Ectodermal cell (in vitro differentiated cells): ENCODE data around the gene AGGF1.
"Not testable (repeated sequence)": the region's sequence is repeated elsewhere in the genome, so short reads cannot be mapped to it uniquely, and the experiment has no call there.

Source experiments
- H3K27ac ChIP-seq: 2 replicates; pipeline ENCODE4 v1.7.0; 2013; ENCODE audit warnings: mild to moderate bottlenecking, low read depth, low read length; ENCODE audit not compliant: insufficient read depth, poor library complexity, severe bottlenecking
- H3K27me3 ChIP-seq: 2 replicates; pipeline ENCODE4 v1.7.0; 2013; ENCODE audit warnings: mild to moderate bottlenecking, low read length; ENCODE audit not compliant: insufficient read depth, control insufficient read depth, poor library complexity, severe bottlenecking
- H3K36me3 ChIP-seq: one replicate; pipeline ENCODE4 v1.7.0; 2013; ENCODE audit warnings: low read length; ENCODE audit not compliant: control insufficient read depth, insufficient read depth
- H3K4me1 ChIP-seq: one replicate; pipeline ENCODE4 v1.7.0; 2013; ENCODE audit warnings: low read length; ENCODE audit not compliant: control insufficient read depth, insufficient read depth
- H3K4me3 ChIP-seq: 2 replicates; pipeline ENCODE4 v1.7.0; 2013; ENCODE audit warnings: low read depth, low read length, control low read depth; ENCODE audit not compliant: insufficient read depth
- H3K9me3 ChIP-seq: 2 replicates; pipeline ENCODE4 v1.7.0; 2013; ENCODE audit warnings: mild to moderate bottlenecking, low read length, moderate library complexity; ENCODE audit not compliant: control insufficient read depth
- WGBS, 2 experiments: methylation state at CpG; one replicate each; pipeline ENCODE4 v1.1.7; 2013; ENCODE audit warnings: missing lambda C conversion rate in 2 of 2; 5-methylcytosine and 5-hydroxymethylcytosine counted together

The AGGF1 gene

DNA sequence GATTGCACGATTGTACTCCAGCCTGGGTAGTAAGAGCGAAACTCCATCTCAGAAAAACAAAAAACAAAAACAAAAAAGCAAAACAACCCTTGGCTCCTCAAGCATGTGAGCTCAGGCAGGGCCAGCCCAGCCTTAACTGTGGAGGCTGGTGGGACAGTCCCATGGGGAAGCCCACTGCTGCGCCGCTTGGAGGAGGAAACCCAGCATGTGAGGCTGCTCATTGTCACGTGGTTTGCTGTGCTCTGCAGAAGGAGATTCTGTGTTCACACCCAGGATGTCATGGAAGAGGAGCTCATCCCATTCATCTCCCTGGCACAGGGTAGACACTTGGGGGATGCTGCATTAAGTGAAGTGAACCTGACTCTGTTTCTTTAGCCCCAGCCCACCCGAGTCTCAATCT is 52.9 kb downstream of the AGGF1 start:
- 95 to 97% methylated on average over 5 to 6 of the region's 6 CpGs for WGBS, 2 experiments
- Histone ChIP-seq H3K4me3 (no peak overlapping the region), H3K36me3 (peaks cover 4% of the 10 kb centered on the region), H3K27me3 (peaks cover 8% of the 10 kb centered on the region), H3K27ac (no peak overlapping the region), H3K4me1 (peaks cover 15% of the 10 kb centered on the region), H3K9me3 (no peaks in the 10 kb centered on the region)

GRCh38 chr5:77086368-77086688 is 56.1 kb downstream of the AGGF1 start:
- Histone ChIP-seq H3K4me1 (peaks cover 15% of the 10 kb centered on the region), H3K9me3 (no peaks in the 10 kb centered on the region), H3K4me3 (peak overlapping the region; percentile 72), H3K36me3 (peaks cover 4% of the 10 kb centered on the region), H3K27ac (peak overlapping the region; percentile 97), H3K27me3 (no peaks in the 10 kb centered on the region)
- WGBS, 2 experiments: 0% methylated on average over 6 of the region's 6 CpGs

DNA sequence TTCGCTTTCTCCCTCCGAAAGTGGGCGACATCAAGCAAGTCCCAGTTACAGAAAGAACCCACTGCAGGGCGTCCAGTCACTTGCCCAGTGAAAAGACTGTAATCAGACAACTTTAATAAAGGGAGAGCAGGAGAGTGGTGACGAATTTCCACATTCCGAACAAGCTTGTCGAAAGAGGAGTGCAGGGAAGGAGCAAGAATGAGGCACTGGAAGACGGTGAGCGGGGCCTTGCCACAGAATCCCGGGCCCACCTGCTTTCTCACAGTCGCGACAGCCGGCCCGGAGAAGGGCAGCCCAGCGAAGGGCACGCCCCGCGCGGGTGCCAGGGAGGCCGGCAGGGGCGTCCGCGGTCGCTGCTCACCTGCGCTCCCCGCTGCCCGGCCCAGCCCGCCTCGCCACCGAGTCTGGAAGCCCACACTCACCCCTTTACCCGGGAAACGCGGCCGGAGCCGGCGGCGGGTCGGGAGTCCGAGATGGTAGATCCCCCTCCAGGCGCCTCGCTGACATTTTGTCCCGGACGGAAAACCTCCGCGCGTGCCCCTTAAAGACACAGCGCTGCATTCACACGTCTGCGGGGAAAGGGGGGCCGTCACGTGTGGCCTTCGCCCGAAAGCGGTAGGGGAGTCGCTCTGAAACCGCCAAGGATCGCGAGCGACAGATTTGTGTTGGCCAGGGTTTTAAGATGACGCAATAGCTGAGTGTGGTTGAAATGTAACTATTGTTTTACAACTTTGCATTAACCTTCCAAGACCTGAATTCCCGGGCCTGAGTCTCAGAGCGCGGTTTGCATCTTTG is 56.7 kb downstream of the AGGF1 start, which contains the start of gene ZBED3:
TSS of gene ZBED3 (minus strand) at position 597 of the 795 bp plus-strand sequence. CDS start 9,407 bp downstream, outside the sequence.
- 0 to 1% methylated on average over 62 to 63 of the region's 63 CpGs for WGBS, 2 experiments
- peak within 1 kb of the TSS; percentile 72 for H3K4me3 ChIP-seq
- H3K9me3 ChIP-seq: no peaks in the 10 kb centered on the region
- H3K36me3 ChIP-seq: peaks cover 4% of the 10 kb centered on the region
- H3K4me1 ChIP-seq: peaks cover 15% of the 10 kb centered on the region
- H3K27me3 ChIP-seq: no peaks in the 10 kb centered on the region
- H3K27ac ChIP-seq: peak within 1 kb of the TSS; percentile 97

DNA sequence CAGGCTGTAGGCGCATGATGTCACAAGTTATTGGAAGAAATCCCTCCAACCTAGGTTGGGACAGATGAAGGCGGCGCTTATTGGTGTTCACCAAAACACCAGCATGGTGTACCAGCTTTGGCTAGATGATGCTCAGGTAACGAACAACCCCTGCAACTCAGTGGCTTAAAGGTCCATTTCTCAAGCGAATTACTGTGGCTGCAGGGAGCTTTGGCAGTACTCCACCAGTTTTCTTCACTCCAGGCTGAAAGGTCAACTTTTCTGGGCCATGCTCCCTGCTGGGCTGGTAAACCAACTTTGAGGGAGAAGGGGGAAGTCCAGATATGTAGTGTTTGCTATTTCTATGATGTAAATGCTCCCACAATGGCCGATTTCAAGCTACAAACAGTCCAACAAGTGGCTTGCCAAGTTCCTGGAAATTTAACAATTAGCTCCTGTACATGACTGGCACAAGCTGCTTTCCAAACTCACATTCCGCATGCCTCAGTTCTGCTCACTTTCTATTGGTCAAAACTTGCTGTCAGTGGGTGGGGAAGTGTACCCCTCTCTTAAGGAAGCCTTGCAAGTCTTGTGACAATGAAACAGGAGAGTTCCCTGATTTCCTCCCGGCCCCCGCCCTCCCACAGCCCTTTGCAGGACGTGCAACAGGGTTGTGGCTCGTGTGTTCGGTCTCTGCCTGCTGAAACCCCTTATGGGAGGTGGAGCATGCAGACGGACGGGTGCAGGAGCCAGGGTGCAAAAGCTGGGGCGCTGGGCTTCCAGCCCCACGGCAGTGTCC is 57.5 kb downstream of the AGGF1 start:
- 63 to 64% methylated on average over 16 of the region's 16 CpGs for WGBS, 2 experiments
- peaks cover 4% of the 10 kb centered on the region for H3K36me3 ChIP-seq
- no peaks in the 10 kb centered on the region for H3K9me3 ChIP-seq
- no peaks in the 10 kb centered on the region for H3K27me3 ChIP-seq
- H3K27ac ChIP-seq: peak overlapping the region; percentile 97
- H3K4me1 ChIP-seq: peaks cover 15% of the 10 kb centered on the region
- H3K4me3 ChIP-seq: peak overlapping the region; percentile 72

- H3K27ac ChIP-seq: no peak overlapping the region
- H3K36me3 ChIP-seq: no peaks in the 10 kb centered on the region
- H3K9me3 ChIP-seq: no peaks in the 10 kb centered on the region
- no peaks in the 10 kb centered on the region for H3K4me1 ChIP-seq
- no peak overlapping the region for H3K4me3 ChIP-seq
- H3K27me3 ChIP-seq: no peaks in the 10 kb centered on the region
- WGBS, 2 experiments: 91 to 93% methylated on average over 4 of the region's 4 CpGs
These were observed 65.0 kb downstream of the AGGF1 start for GRCh38 chr5:77095189-77095588.

GRCh38 chr5:77101298-77101697 is 71.1 kb downstream of the AGGF1 start:
- peaks cover 5% of the 10 kb centered on the region for H3K36me3 ChIP-seq
- H3K4me3 ChIP-seq: no peak overlapping the region
- no peaks in the 10 kb centered on the region for H3K9me3 ChIP-seq
- H3K27me3 ChIP-seq: no peaks in the 10 kb centered on the region
- no peaks in the 10 kb centered on the region for H3K4me1 ChIP-seq
- 96 to 98% methylated on average over 4 of the region's 4 CpGs for WGBS, 2 experiments
- no peak overlapping the region for H3K27ac ChIP-seq

DNA sequence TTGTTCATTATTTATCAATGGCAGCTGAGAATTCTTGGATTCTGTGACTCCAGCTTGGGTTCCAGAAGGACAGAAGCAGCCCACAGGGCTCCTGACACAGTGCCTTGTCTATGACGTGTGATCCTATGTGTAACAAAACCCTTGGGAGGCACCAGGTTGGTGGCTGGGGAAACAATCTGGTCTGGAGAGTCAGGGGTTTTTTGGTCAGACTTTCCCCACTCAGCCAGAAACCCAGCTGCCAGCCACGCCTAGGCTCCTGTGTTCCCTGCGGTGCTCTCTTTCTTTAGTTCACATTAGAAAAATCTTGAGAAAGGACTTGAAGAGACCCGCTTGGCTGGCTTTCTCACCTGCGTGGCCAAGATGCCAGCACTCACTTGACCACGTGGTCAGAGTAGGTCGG is 72.3 kb downstream of the AGGF1 start:
- Histone ChIP-seq H3K27me3 (no peaks in the 10 kb centered on the region), H3K9me3 (no peaks in the 10 kb centered on the region), H3K4me1 (no peaks in the 10 kb centered on the region), H3K36me3 (peaks cover 5% of the 10 kb centered on the region), H3K4me3 (no peak overlapping the region), H3K27ac (no peak overlapping the region)
- 89 to 93% methylated on average over 7 of the region's 7 CpGs for WGBS, 2 experiments

DNA sequence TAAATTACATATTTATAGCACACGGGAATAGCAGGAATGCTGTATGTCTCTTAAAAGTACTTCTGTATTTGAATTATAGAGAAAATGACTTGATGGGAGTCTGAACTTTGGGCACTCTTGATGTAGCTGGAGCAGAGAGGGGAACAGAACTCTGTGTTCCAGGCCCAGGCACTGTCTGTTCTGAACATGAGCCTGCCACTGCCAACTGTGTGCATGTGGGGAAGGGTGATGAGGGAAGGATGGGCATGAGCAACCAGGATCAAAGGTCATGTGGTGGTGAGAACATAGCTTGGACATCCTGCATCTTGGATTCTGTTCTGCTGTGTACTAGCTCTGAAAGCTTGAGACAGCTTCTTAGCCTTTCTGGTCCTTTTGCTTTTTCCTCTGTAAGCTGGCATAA is 73.3 kb downstream of the AGGF1 start:
- 100% methylated on average over 1 of the region's 1 CpG; no CpG with 5 or more reads in 1 of the 2 experiments for whole genome bisulfite sequencing, 2 experiments
- H3K4me3 ChIP-seq: no peak overlapping the region

DNA sequence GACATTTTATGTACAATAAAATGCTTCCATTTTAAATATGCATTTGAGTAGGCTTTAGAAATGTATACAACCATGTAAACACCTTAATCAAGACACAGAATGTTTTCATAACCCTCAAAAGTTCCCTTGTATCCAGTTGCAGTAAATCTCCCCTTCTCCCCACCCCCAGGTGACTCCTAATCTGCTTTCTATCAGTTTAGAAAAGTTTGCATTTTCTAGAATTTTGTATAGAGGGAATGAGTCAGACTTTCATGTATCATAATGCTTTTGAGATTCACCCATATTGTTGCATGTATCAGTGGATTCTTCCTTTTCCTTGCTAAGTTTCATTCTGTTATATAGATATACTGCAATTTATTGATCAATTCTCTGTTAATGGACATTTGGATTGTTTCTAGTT is 74.6 kb downstream of the AGGF1 start:
- H3K4me3 ChIP-seq: no peak overlapping the region

More for the DNA sequence above, 73.3 kb downstream of the AGGF1 start:
- Histone ChIP-seq H3K27ac (no peak overlapping the region), H3K4me1 (no peaks in the 10 kb centered on the region), H3K9me3 (no peaks in the 10 kb centered on the region), H3K27me3 (no peaks in the 10 kb centered on the region), H3K36me3 (peaks cover 5% of the 10 kb centered on the region)

GRCh38 chr5:77107035-77107434 is 76.8 kb downstream of the AGGF1 start:
- H3K27me3 ChIP-seq, H3K4me3 ChIP-seq, H3K4me1 ChIP-seq, H3K9me3 ChIP-seq, H3K36me3 ChIP-seq, H3K27ac ChIP-seq: not testable (repeated sequence)
- 90 to 100% methylated on average over 2 of the region's 4 CpGs for WGBS, 2 experiments

More for the DNA sequence above, 74.6 kb downstream of the AGGF1 start:
- Histone ChIP-seq H3K27ac (no peak overlapping the region), H3K4me1 (no peaks in the 10 kb centered on the region), H3K9me3 (no peaks in the 10 kb centered on the region), H3K27me3 (no peaks in the 10 kb centered on the region), H3K36me3 (peaks cover 5% of the 10 kb centered on the region)
